ENCODE measurements around the gene CA7. TPM values are rescaled to one million over a fixed set of nuclear protein-coding genes. Genes with fewer than 3 reads are reported as not detected.

The CA7 gene
- total RNA-seq, 1 donor = not detected

- no peak for DNase-seq (ENCODE audit: low read depth)
- TF ChIP-seq CTCF (IDR thresholded peaks at IDR 0.05; ENCODE audit: insufficient read depth, low read length) = no peak
- peak overlapping the region; percentile 50 for H3K4me3 ChIP-seq (ENCODE audit: low read depth, low read length)
Measured at GRCh38 chr16:66845080-66845410, 831 bp downstream of the CA7 start.

GRCh38 chr16:66845791-66846221 lies 1.6 kb downstream of the CA7 start:
- DNase-seq (ENCODE audit: low read depth) = no peak
- no peak for TF ChIP-seq CTCF (IDR thresholded peaks at IDR 0.05; ENCODE audit: insufficient read depth, low read length)
- H3K4me3 ChIP-seq (ENCODE audit: low read depth, low read length) = no peak overlapping the region

DNA sequence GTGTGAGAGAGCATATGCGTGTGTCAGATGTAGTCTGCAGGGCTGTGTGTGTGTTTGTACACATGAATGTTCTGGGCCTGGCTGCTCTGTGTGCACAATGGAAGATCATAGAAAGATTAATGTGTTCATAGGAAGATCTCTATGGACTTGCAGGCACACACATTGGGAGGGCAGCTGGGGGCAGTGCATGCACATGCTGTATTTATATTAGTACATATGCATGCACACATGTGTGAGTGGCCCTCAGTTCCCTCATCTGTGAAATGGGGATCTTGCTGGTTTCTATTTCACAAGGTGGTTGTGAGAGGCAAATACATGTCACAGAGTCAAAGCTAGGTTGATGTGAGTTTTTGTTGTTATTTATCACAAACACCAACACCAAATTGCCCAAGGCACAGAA lies 2.1 kb downstream of the CA7 start:
- TF ChIP-seq CTCF (IDR thresholded peaks at IDR 0.05; ENCODE audit: insufficient read depth, low read length) = no peak
- no peak for DNase-seq (ENCODE audit: low read depth)
- H3K4me3 ChIP-seq (ENCODE audit: low read depth, low read length) = no peak overlapping the region

DNA sequence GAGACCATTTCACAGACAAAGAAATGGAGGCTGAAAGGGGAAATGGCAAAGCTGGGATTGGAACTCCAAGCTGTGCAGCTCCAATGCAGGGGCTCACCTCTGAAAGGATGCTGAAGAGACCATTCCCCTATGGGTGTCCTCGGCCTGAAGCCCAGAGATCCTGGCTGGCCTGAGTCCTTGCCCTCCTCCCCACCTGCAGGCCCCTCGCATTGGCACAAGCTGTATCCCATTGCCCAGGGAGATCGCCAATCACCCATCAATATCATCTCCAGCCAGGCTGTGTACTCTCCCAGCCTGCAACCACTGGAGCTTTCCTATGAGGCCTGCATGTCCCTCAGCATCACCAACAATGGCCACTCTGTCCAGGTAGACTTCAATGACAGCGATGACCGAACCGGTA lies 2.6 kb downstream of the CA7 start:
- DNase-seq (ENCODE audit: low read depth) = no peak
- no peak for TF ChIP-seq CTCF (IDR thresholded peaks at IDR 0.05; ENCODE audit: insufficient read depth, low read length)
- H3K4me3 ChIP-seq (ENCODE audit: low read depth, low read length) = no peak overlapping the region

DNA sequence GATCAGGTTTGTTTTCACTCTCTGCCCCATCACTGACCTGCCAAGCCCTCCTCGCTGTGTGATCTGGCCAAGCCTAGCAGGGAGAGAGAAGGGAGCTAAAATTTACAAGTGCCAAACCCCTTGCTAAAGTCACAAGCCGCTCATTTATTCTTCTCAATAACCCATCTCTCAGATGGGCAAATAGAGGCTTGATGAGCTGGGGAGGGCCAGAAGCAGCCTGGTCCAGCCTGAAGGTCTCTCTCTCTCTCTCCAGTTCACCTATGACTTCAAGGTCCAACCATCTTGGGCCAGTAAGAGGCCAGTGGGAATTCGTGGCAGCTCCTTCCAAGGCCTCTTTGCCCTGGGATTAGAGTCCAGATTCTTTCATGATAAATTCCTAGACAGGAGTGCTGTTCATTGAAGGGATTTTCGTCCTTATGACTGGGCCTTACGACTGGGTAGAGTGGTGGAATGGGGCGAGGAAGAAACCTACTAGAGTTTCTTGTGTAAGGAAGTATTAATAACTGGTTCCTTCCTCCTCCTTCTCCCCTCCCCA lies 3.4 kb downstream of the CA7 start:
- no peak for DNase-seq (ENCODE audit: low read depth)
- TF ChIP-seq CTCF (IDR thresholded peaks at IDR 0.05; ENCODE audit: insufficient read depth, low read length) = no peak
- H3K4me3 ChIP-seq (ENCODE audit: low read depth, low read length) = no peak overlapping the region

DNA sequence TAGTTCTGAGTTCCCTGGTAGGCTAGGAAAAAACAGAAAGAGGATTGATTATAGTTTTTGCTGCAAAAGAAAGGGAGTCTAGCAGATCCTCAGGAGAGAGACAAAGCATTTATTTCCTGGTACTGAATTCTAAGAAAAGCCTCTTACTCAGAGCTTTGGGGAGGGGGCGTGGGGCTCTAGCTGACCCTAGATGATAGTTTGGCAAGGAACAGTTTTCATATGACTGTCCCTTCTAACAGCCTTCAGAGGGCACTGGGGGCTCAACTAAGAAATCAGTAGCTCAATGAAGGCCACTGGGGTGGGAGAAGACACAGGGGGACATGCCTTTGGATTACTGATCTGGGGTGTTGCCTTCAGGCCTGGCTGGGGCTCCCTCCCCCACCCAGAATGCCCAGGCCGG lies 4.0 kb downstream of the CA7 start:
- DNase-seq (ENCODE audit: low read depth) = no peak
- H3K4me3 ChIP-seq (ENCODE audit: low read depth, low read length) = no peak overlapping the region
- no peak for TF ChIP-seq CTCF (IDR thresholded peaks at IDR 0.05; ENCODE audit: insufficient read depth, low read length)

DNA sequence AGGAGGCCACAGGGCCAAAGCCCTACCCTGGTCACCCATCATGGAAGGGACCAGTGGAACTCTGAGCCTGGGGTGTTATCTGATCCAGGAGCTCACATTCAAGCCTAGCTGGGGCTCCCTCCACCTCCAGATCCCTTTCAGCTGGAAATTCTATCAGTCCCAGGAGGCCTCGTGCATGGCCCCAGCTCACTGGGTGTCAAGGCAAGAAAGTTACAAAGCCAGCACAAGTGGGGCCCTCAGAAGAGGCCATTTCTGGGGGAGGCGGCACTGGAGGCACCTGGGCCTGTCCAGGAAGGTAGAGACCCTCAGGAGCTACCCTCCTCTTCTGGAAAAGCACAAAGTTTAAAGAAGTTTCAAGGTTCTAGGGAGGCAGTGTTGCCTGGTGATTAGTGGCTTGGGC lies 4.8 kb downstream of the CA7 start:
- no peak for TF ChIP-seq CTCF (IDR thresholded peaks at IDR 0.05; ENCODE audit: insufficient read depth, low read length)
- H3K4me3 ChIP-seq (ENCODE audit: low read depth, low read length) = no peak overlapping the region
- no peak for DNase-seq (ENCODE audit: low read depth)
